Fibroblast of lung (primary cell): Measurements from ENCODE around the gene TCF4. TPM values are rescaled to one million over a fixed set of nuclear protein-coding genes. Genes with fewer than 3 reads are reported as not detected.

ENCODE experiments used
- DNase-seq, 2 donors: peaks; one replicate each; pipeline versions ENCODE4 v3.0.0 to v3.0.0-alpha.2; 2010; ENCODE audit warnings: low read depth in 2 of 2
- H2AFZ ChIP-seq: 2 replicates; pipeline ENCODE4 v1.5.1; 2012; ENCODE audit warnings: low read length, control low read depth, inconsistent platforms
- H3K27ac ChIP-seq: 2 replicates; pipeline ENCODE4 v1.5.1; 2011; ENCODE audit warnings: low read length, control low read depth; ENCODE audit not compliant: insufficient read depth
- H3K27me3 ChIP-seq: 2 replicates; pipeline ENCODE4 v1.5.1; 2011; ENCODE audit warnings: mild to moderate bottlenecking, low read length; ENCODE audit not compliant: control insufficient read depth, insufficient read depth
- H3K36me3 ChIP-seq: 2 replicates; pipeline ENCODE4 v1.5.1; 2011; ENCODE audit warnings: low read length; ENCODE audit not compliant: control insufficient read depth, insufficient read depth
- H3K4me1 ChIP-seq: 2 replicates; pipeline ENCODE4 v1.5.1; 2011; ENCODE audit warnings: low read length; ENCODE audit not compliant: control insufficient read depth, insufficient read depth; ENCODE audit errors: extremely low read depth
- H3K4me2 ChIP-seq: 2 replicates; pipeline ENCODE4 v1.5.1; 2011; ENCODE audit warnings: low read length, control low read depth; ENCODE audit not compliant: insufficient read depth; ENCODE audit errors: extremely low read depth
- H3K4me3 ChIP-seq, 4 experiments: fragments of 200-600 bp in 1 of 4; sonication (generic) in 1 of 4; replicated peaks in 1 of 4; 2 replicates each; pipeline ENCODE4 v1.5.1; 2011 to 2016; ENCODE audit warnings: low read length in 4 of 4, low read depth in 3 of 4, mild to moderate bottlenecking in 3 of 4, control low read depth in 2 of 4, inconsistent platforms in 1 of 4, mixed read lengths in 1 of 4; ENCODE audit not compliant: insufficient read depth in 1 of 4; ENCODE audit errors: control extremely low read depth in 1 of 4
- H3K79me2 ChIP-seq: 2 replicates; pipeline ENCODE4 v1.5.1; 2012; ENCODE audit warnings: mild to moderate bottlenecking, low read length, inconsistent platforms; ENCODE audit not compliant: control insufficient read depth, insufficient read depth
- H3K9ac ChIP-seq: 2 replicates; pipeline ENCODE4 v1.5.1; 2011; ENCODE audit warnings: mild to moderate bottlenecking, low read length, control low read depth; ENCODE audit not compliant: insufficient read depth
- H3K9me3 ChIP-seq: 2 replicates; pipeline ENCODE4 v1.5.1; 2012; ENCODE audit warnings: low read depth, low read length; ENCODE audit not compliant: control insufficient read depth, insufficient read depth
- H4K20me1 ChIP-seq: 2 replicates; pipeline ENCODE4 v1.5.1; 2011; ENCODE audit warnings: low read length; ENCODE audit not compliant: control insufficient read depth, insufficient read depth; ENCODE audit errors: extremely low read depth
- EZH2 ChIP-seq: IDR thresholded peaks from 2 replicates; pipeline ENCODE4 v1.5.1; 2012; ENCODE audit warnings: low read length, control low read depth, mild to moderate bottlenecking; ENCODE audit errors: missing control alignments
- polyA plus RNA-seq, 2 donors: library from polyadenylated mRNA; depleted of rRNA in 1 of 2; stranded (reverse) in 1 of 2; unstranded in 1 of 2; fragments of >200 nt; gene quantifications; 2 replicates each; pipeline ENCODE4 v1.2.1, GENCODE V29; 2011 to 2012; ENCODE audit warnings: missing spikeins in 1 of 2
- total RNA-seq: library from RNA; depleted of rRNA; stranded (reverse); fragments of >200 nt; gene quantifications from 2 replicates; pipeline ENCODE4 v1.2.1, GENCODE V29; 2014
- TF ChIP-seq, protein P1 (sequence below), 2 donors: IDR thresholded peaks in 1 of 2; conservative IDR thresholded peaks in 1 of 2; 1 replicate in 1 of 2; 2 replicates in 1 of 2; pipeline ENCODE4 v1.5.1; 2011 to 2012; ENCODE audit warnings: low read length in 2 of 2, control low read depth in 1 of 2, inconsistent platforms in 1 of 2, low read depth in 1 of 2, mild to moderate bottlenecking in 1 of 2

TCF4 gene
- total and polyA plus RNA-seq, 2 donors (not counting 1 experiment from before 2014, with no cell fraction given): 48.9 to 57.6 TPM

DNA sequence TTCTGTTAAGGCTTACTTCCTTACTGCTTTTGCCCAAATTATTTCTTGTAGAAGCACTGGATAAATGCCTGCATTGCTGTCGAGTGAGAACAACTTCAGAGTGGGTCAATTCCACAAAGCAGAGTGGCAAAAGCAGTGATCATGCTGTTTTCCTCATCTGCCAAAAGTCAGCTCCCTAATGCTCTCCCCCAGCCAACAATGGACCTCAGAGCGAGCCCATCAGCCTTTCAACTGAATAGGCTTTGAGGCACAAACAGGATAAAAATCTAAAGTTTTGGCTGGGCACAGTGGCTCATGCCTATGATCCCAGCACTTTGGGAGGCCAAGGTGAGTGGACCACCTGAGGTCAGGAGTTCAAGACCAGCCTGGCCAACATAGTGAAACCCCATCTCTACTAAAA is 222.7 kb downstream of the TCF4 start:
- Histone ChIP-seq H3K9me3 (no peaks in the 10 kb centered on the region), H3K4me3 (no peak overlapping the region), H3K4me2 (no peak overlapping the region), H3K9ac (no peak overlapping the region), H2AFZ (no peak overlapping the region), H3K27ac (no peak overlapping the region), H4K20me1 (no peaks in the 10 kb centered on the region), H3K4me1 (no peaks in the 10 kb centered on the region), H3K79me2 (no peaks in the 10 kb centered on the region), H3K27me3 (no peaks in the 10 kb centered on the region), H3K36me3 (no peaks in the 10 kb centered on the region)
- DNase-seq: no peak
- TF ChIP-seq EZH2: no peak
- TF ChIP-seq, protein P1, sequence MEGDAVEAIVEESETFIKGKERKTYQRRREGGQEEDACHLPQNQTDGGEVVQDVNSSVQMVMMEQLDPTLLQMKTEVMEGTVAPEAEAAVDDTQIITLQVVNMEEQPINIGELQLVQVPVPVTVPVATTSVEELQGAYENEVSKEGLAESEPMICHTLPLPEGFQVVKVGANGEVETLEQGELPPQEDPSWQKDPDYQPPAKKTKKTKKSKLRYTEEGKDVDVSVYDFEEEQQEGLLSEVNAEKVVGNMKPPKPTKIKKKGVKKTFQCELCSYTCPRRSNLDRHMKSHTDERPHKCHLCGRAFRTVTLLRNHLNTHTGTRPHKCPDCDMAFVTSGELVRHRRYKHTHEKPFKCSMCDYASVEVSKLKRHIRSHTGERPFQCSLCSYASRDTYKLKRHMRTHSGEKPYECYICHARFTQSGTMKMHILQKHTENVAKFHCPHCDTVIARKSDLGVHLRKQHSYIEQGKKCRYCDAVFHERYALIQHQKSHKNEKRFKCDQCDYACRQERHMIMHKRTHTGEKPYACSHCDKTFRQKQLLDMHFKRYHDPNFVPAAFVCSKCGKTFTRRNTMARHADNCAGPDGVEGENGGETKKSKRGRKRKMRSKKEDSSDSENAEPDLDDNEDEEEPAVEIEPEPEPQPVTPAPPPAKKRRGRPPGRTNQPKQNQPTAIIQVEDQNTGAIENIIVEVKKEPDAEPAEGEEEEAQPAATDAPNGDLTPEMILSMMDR (conservative IDR thresholded peaks at IDR 0.05 in 1 of 2, IDR thresholded peaks at IDR 0.05 in 1 of 2; ENCODE audit: low read depth in 1 of 2, low read length in 2 of 2): no peak

DNA sequence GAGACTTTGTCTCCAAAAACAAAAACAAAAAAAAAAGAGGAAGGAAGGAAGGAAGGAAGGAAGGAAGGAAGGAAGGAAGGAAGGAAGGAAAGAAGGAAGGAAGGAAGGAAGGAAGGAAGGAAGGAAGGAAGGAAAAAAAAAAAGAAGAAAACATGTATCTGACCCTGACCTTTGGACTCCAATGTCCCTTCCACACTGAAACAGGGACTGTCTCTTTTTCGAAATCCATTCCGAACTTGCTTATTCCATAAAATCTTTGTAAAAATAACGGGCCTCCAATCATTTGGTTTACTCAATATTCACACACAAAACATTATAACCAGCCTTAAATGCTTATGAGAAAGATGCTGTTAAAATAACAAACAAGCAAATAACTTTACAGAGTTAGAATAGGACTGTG is 225.7 kb downstream of the TCF4 start:
- TF ChIP-seq, protein P1 (conservative IDR thresholded peaks at IDR 0.05 in 1 of 2, IDR thresholded peaks at IDR 0.05 in 1 of 2; ENCODE audit: low read depth in 1 of 2, low read length in 2 of 2): no peak
- TF ChIP-seq EZH2: no peak
- no peak overlapping the region for H3K4me2 ChIP-seq
- DNase-seq: no peak
- no peaks in the 10 kb centered on the region for H4K20me1 ChIP-seq
- H3K9me3 ChIP-seq: no peaks in the 10 kb centered on the region
- no peak overlapping the region for H3K4me3 ChIP-seq
- no peak overlapping the region for H3K9ac ChIP-seq
- no peak overlapping the region for H2AFZ ChIP-seq
- H3K4me1 ChIP-seq: no peaks in the 10 kb centered on the region
- no peaks in the 10 kb centered on the region for H3K79me2 ChIP-seq
- no peaks in the 10 kb centered on the region for H3K36me3 ChIP-seq
- no peaks in the 10 kb centered on the region for H3K27me3 ChIP-seq
- no peak overlapping the region for H3K27ac ChIP-seq

DNA sequence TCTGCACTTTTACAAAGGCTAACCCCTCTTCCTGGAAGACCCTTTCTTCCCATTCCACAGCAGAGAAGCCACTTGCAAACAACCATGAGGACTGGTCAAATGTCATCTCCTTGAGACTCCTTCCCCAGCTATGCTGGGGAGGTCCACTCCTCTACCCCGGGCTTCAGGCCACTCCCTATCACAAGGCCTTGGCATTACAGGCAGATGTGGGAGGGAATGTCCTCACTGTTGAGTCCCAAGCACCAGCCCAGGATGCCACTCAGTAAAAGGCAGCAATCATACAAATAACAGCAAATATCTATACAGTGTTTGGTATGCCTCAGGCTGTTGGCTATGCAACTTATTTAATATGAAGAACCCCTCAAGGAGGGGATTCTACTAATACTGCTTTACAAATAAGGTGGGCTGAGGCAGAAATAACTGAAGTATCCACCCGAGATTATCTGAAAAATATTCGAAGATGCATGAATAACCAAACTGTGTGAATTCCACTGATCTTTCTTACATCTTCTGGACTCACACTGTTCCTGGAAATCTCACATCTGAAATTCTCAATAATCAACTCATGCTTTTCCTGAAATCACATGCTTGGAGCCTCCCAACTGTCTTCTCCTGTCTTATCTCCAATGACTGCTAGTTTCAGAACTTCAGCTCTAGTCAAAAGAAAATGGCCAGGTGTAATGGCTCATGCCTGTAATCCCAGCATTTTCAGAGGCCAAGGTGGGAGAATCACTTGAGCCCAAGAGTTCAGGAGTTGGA is 226.3 kb downstream of the TCF4 start:
- Histone ChIP-seq H2AFZ (no peak overlapping the region), H3K4me2 (no peak overlapping the region), H3K4me1 (no peaks in the 10 kb centered on the region), H3K36me3 (no peaks in the 10 kb centered on the region), H3K4me3 (no peak overlapping the region), H3K27me3 (no peaks in the 10 kb centered on the region), H4K20me1 (no peaks in the 10 kb centered on the region), H3K27ac (no peak overlapping the region), H3K79me2 (no peaks in the 10 kb centered on the region), H3K9me3 (no peaks in the 10 kb centered on the region), H3K9ac (no peak overlapping the region)
- TF ChIP-seq EZH2: no peak
- TF ChIP-seq, protein P1 (conservative IDR thresholded peaks at IDR 0.05 in 1 of 2, IDR thresholded peaks at IDR 0.05 in 1 of 2; ENCODE audit: low read depth in 1 of 2, low read length in 2 of 2): no peak
- no peak for DNase-seq
